HG02852 (cell line): ENCODE data around the gene LTA4H.

Experiments used
- ATAC-seq: cut with Tn5 transposase; IDR thresholded peaks from one replicate; pipeline ENCODE4 v1.9.1; 2021; ENCODE audit warnings: mild to moderate bottlenecking, moderate library complexity; ENCODE audit not compliant: unreplicated experiment

Gene LTA4H

DNA sequence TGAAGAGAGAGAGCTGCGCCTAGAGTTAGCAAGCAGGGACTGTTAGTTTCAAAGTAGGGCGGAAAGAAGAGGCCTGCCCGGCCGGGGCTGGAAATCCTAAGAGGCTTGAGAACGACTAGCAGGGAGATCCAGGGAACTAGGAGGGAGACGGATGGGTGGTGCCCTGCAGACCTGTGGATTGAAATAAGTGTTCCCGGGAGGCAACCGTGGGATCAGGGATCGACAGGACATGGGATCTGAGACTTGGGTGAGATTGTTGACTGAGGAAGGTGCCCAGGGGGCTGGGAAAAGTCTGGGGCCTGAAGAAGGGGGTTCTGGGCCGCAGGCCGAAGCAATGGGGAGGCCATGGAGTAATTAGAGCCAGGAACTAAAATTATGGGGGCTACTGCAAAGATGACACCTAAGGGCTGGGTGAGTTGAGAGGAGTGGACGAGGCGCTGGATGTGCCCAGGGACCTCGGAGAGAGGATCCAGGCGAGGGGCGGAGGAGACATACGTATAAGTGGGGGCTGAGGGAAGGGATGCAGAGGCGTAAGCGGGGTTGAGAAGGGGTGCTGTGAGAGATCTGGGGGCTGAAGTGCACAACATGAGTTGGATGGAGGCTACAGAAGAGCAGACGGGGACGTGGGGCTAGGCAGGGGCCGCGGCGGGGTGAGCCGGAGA, 635 bp downstream of the LTA4H start:
- no peak for ATAC-seq

DNA sequence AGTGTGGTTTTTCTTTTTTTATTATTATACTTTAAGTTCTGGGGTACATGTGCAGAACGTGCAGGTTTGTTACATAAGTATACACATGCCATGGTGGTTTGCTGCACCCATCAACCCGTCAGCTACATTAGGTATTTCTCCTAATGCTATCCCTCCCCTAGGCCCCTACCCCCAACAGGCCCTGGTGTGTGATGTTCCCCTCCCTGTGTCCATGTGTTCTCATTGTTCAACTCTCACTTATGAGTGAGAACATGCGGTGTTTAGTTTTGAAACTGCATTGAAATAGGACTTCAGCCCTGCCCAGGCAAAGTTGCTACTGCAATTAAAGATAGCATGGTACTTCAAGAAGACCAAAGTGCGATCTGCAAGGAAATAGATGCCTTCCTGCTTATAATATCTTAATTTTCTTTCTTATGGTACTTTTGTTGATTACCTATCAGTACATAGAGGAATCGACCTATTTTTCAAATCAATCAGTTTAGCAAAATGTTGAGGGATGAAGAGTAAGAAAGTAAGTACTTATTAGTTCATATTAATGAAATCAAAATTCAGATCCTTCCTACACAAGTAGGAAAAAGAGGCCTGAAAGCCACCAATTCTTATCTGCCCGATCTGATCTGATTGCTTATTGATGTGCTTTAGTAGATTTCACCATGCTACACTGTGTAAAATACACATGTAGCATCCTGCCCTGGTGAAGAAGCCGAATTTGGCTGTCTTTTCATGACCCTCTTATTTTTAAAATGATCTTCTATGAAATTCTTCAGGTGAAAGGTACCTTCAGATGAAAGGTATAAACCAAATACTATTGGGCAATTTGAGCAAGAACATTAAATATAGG, 1.6 kb downstream of the LTA4H start:
- no peak for ATAC-seq

DNA sequence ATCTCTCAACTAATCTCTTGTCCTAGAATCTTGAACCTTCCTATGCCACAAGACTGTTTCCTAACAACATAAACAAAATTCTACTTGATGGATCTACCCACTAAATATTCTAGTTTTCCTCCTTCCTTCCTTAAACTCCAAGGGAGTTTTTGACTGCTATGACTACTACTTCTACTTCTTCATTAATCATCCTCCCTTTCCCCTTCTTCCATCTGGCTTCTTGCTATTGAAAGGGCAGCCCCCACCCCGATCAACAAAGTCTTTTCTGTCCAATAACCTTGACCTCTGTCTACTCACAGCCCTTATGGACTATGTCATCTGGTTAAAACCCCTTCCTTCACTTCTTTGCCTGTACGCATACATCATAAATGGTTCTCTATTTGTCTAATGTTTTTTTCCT, 5.6 kb downstream of the LTA4H start:
- no peak for ATAC-seq

DNA sequence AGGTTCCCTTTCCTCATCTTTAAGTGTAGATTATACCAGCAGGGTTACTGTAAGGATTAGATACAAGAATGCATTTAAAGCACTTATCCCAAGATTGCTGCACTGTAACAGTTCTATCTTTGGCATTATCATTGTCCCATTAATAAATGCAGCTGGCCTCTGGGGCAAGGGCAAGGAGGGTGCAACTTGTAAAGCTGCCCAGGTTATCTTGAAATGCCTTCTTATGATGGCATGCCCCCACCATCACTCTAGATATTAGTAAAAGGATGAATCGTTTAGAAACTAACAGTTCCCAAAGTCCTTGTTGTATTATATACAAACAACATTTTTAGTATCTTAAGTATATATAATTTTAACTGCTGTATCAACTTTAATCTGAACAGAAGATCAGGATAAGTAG, 6.8 kb downstream of the LTA4H start:
- ATAC-seq = no peak

DNA sequence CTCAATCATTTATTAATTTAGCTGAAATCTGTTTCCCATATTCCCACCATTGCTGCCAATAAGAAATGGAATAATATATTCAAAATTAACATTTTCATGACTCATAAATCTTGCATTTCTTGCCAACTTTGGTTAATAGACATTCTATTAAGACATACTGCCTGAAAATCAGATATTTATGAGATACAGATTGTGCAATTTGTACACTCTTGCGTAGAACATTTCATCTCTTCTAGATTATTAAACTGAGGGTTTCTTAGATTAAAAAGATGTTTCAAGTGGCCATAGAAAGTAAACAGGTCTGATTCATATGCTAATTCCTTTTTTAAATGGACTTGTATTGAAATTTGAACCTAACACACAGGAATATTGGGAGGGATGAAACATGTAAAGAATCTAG, 9.1 kb downstream of the LTA4H start:
- ATAC-seq = no peak

- ATAC-seq = no peak
These were observed 9.9 kb downstream of the LTA4H start for GRCh38 chr12:96025518-96025917.

DNA sequence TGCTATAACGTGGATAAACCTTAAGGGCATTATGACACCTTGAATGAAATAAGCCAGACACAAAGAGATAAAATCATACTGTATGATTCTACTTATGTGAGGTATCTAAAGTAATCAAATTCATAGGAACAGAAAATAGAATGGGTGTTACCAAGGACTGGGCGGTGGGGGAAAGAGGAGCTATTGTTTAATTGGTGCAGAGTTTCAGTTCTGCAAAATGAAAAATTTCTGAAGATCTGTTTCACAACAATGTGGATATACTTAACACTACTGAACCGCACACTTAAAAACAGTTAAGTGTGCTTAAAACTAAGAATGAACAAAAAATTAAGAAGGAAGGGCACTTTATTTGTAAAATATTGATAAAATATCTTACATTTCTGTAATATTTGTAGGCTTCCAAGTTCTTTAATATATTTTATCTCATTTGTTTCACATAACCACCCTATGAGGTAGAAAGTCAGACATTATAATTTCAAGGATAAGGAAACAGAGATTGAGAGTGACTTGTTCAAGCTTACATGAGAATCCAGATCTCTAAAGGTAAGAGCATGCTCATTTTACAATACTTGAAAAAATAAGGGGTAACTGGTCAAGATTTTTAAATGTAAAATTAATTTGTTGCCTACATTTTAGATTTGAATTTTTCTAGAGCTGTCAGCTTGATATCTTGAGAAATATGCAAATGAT, 14.9 kb downstream of the LTA4H start:
- peak; percentile 98 for ATAC-seq

GRCh38 chr12:96015672-96016071, 19.7 kb downstream of the LTA4H start:
- ATAC-seq = no peak

- ATAC-seq = no peak
These were observed 20.3 kb downstream of the LTA4H start for GRCh38 chr12:96014943-96015599.

- no peak for ATAC-seq
These were observed 27.7 kb downstream of the LTA4H start for GRCh38 chr12:96007729-96008128.

DNA sequence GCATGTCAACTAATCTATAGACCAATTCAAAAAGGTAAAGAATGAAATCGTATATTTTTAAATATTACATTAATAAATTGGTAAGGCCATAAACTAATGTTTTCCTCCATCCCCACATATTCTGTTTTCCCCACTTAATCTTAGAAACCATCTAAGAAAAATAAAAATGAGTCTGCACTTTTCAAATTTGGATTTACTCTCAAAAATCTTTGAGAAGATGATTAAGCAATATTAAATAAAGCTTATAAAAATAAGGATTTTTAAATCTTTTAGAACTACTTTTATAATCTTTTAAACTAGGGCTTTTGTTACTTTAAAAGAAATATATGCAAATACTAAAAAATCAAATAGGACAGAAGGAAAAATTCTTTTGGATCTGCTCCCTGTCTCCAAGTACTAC, 28.7 kb downstream of the LTA4H start:
- no peak for ATAC-seq

DNA sequence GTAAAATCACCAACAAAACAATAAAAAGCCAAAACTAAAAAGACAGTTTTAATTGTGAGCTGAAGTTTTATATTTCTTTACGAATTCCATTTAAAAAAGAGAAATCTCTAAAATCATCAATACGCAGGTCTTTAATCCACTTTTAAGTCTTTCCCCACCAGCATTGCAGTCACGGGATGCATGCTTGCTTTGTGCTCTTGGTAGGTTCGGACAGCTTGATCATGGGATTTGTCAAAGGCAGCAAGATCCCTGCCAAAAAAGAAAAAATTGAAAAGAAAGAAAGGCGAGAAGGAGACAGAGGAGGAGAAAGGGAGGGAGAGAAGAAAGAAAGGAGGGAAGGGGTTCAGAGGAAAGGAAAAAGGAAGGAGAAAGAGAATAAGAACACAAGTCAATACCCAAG, 34.5 kb downstream of the LTA4H start:
- no peak for ATAC-seq

DNA sequence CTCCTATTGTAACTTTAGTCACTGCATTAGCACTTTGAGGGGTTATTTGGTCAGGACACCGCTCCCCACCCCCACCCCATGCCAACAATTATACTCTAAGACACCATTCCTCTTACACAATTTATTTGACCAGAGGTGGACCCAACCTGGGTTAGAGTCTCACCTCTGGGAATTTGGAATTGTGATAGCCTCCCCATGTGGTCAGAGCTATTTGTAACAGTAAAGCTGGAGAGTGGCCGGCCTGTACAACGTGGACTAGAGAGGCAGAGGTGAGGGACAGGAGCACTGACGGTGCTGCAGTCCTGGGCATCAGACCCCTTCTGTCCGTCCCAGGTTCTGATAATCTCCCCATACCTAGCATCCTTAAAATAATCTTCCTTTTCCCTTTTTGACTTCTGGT, 35.9 kb downstream of the LTA4H start:
- ATAC-seq = no peak

DNA sequence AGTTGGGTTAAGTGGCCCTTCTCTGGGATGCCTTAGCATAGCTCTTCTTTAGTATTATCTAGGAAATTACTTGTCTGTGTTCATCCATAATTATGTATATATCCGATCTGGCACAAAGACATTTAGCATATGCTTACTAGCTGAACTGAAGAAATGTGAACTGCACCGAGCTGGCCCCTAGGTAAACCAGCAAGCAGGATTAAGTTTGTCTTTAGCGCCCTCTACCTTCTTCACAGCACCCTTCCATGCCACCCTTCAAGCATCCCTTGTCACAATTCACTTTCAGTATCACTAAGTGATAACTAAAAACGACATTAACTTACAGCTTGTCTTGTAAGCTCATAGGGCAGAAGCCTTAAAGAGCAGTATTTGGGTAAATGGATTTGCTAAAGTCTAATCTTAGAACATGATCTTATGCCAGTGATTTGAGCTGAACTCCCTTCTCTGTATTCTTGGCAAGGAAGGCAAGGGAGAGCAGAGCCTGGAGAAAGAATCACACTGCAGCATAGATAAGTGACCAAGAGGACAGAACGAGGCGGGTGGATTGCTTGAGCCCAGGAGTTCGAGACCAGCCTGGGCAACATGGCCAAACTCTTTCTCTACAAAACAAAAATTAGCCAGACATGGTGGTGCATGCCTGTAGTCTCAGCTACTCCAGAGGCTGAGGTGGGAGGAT, 36.6 kb downstream of the LTA4H start:
- ATAC-seq = peak; percentile 96

DNA sequence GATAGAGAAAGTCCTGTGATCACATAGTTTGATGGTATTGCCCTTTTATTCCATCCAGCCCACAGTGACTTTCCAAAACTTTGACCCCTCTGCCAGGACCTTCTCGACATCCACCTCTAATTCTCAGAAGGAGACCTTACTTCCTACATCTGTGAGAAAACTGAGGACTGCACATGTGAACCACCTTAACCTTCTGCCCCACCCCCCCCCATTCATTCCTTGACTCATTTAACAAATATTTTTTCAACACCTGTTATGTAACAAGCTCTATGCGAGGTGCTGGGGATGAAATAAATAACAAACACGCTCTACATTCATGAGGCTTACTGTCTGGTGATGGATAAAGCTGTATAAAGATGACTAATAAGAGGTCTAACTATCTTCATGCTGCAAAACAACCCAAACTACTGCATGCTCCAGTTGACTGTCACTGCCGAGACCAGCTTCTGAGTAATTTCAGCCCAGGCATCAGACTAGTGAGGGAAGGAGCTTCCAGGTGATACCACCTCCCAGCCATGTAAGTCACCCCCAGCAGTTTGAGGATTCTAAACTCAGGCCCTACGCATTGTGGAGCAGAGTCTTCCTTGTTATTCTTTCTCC, 37.4 kb downstream of the LTA4H start:
- no peak for ATAC-seq

DNA sequence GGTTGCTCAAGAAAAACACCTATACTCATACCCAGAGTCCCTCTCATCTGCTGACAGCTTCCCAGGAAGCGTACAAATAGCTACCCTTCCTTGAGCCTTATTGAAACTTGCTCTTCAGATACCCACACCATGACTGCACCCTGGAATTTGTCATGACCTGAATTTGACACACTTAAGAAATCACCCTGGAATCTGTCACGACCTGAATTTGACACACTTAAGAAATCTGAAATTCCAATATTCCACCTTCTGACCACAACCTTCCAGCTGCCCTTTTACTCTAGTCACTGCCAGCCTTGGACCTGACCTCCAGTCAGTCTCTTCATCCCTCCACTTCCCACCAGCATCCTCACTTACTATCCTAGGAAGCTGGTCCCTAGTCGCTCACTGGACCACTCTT, 38.1 kb downstream of the LTA4H start:
- ATAC-seq = no peak

GRCh38 chr12:95996034-95996658, 39.2 kb downstream of the LTA4H start, which contains the start of gene HAL:
Gene HAL, minus strand, starts transcription at chr12:95996344. Its CDS starts 434 bp downstream, at chr12:95995910.
- ATAC-seq = no peak

DNA sequence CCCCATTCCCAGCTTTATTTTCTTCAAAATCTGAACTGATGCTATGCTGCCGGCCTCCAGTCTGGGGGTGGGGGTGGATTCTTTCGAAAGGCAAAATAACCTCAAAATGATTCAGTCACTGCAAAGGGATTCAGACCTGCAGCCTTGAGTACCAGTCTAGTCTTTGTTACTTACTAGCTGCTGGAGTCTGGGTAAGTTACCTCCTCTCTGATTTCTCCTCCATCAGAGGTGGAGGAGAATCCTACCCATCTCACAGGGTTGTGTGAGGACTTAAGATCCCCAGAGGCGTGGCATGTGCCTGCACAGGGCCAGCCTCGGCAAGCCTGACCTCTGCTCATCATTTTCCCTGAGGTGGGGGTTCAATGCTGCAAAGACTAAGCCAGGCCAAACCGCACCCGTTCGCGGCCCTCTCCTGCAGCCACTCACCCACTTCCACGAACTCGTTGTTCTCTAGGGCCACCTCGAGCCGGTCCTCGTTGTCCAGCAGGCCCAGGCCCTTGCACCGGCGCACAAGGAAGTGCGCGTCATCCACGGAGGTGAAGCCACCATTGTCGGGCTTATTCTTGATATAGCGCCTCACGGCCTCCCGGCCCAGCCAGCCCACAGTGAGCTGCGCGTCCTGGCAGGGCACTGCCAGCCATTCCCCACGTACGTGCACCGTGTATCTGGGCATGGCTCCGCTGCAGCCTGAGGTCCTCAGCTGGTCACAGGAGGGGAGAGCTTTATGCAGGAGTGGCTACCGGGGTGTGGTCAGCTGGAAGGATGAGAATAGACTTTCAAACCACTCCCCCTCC, 40.0 kb downstream of the LTA4H start:
- ATAC-seq = no peak

- ATAC-seq = no peak
These were observed 40.9 kb downstream of the LTA4H start for GRCh38 chr12:95994476-95994875.
